HL-60 (cell line): ENCODE measurements around the gene PTS.

Experiments
- POLR2AphosphoS5 ChIP-seq: IDR thresholded peaks from 2 replicates; pipeline ENCODE4 v1.6.1; 2012; ENCODE audit warnings: low read depth
- TF ChIP-seq, protein P1 (sequence below): IDR thresholded peaks from one replicate; pipeline ENCODE4 v1.5.1; 2011; ENCODE audit warnings: low read length, control low read depth, inconsistent platforms; ENCODE audit not compliant: insufficient read depth

DNA sequence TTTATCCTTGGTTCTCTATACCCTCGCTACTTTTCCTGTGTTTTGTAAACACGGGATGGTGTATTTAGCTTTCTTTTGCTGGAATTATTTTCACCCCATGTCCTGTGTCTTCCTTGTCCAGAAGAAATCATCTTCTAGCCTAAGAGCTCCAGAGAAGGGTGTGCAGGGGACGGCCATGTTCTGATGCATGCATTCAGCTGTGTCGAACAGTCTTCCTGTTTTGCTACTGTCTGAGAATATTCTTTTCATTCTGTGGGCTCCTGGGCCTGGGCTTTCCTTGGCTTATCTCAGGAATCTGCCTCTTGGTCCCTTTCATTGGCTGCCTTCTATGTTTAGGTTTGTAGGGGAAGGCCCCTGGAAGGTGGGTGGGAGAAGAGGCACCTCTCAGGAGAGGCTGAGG, 45.0 kb downstream of the PTS start:
- no peak for TF ChIP-seq POLR2AphosphoS5
- TF ChIP-seq, protein P1, sequence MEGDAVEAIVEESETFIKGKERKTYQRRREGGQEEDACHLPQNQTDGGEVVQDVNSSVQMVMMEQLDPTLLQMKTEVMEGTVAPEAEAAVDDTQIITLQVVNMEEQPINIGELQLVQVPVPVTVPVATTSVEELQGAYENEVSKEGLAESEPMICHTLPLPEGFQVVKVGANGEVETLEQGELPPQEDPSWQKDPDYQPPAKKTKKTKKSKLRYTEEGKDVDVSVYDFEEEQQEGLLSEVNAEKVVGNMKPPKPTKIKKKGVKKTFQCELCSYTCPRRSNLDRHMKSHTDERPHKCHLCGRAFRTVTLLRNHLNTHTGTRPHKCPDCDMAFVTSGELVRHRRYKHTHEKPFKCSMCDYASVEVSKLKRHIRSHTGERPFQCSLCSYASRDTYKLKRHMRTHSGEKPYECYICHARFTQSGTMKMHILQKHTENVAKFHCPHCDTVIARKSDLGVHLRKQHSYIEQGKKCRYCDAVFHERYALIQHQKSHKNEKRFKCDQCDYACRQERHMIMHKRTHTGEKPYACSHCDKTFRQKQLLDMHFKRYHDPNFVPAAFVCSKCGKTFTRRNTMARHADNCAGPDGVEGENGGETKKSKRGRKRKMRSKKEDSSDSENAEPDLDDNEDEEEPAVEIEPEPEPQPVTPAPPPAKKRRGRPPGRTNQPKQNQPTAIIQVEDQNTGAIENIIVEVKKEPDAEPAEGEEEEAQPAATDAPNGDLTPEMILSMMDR = no peak
